ENCODE measurements around the gene ANKRD66.
A peak's percentile ranks its signal among the peaks of the same experiment; 100 is the strongest.
"Not testable (repeated sequence)": the region's sequence is repeated elsewhere in the genome, so short reads cannot be mapped to it uniquely, and the experiment has no call there.

Gene ANKRD66

DNA sequence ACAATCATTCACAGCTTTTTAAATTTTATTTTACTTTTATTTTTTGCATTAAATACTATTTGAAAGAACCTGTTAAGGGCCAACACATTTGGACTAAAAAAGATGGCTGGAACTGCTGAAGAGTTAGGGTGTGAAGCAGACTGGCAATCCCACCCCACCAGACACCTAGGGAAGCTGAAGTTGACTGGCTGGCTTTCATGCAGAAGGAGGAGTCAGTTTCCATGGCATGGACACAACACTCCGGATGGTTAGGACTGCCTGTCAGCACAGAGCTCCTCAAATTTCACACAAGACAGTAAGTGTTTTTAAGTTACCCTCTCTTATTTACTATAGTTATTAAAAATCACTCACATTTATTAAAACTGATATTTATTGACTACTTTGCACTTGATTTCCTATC, at the start of gene ANKRD66:
ANKRD66 (plus strand) TSS at position 238 of the 400 bp plus-strand sequence. CDS start 5,016 bp downstream, outside the sequence.
- DNase-seq: no peak

DNA sequence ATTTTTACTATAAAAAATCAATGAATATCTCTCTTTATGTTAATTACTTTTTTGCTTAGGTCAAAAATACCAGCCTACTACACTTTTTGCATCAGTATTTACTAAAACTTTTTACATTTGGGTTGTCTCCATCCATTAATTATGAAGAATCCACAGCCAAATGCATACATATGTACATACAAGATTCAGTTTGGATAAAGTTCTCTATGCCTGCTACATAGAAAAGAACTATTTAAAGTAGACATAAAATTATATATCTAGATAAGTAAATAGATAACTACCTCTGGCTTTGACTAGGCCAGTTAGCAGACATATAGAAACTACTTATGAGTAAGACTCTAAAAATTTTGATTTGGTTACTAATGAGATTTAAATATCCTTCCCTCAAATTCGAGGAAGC, 46.8 kb upstream of the ANKRD66 start:
- no peak for DNase-seq

DNA sequence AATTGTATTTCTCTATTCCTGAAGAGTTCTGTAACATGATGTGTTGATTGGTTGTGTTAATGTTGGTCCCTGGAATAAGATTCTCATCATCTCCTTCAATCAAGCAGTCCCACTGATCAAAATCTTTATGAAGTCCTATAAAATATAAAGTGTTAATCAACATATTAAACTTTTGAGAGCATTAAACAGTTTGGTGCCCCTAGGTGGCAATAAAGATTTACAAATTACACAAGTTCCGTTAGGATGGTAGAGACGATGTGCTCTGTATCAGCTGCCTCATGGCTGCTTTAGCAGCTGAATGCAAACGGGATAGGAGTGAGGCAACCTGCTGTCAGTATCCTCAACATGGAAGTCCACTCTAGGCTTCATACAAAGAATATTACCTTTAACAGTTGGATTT, 42.2 kb upstream of the ANKRD66 start:
- peak; percentile 9 for DNase-seq

DNA sequence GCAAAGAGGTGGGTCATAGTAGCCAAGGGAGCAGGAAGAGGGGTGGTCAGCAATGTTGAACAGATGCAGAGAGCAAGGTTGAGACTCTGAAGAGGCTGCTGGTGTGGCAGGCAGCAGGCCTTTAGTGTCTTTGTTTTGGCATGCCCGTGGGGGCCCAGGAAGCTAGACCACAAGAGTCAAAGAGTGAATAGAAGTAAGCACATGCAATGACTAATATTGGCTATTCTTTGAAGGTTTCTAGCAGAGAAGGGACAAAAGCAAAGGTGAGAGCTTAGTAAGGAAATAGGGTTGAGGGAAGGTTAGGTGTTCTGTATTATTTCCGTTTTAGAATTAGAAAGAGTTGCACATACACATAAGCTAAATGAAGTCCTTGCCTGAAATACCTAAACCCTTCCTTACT, 40.3 kb upstream of the ANKRD66 start:
- DNase-seq: no peak

DNA sequence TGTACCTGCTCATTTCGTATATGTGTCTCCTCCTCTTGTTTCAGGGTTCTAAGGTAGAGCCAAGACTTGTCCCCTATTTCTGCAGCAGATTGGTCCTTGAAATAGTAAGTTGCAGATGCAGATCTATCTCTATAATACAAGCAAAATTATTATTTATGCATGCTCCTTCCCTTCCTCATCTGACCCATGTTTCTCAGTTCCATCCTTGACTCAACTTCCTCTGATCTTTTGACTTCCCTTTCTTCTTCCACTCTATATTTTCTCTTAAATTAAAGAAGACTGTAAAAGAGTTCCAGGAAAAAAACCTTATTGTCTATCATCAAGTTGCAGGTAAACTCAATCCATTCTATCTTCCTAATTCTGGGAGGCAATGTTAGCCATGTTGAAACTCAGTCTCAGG, 35.2 kb upstream of the ANKRD66 start:
- no peak for DNase-seq

DNA sequence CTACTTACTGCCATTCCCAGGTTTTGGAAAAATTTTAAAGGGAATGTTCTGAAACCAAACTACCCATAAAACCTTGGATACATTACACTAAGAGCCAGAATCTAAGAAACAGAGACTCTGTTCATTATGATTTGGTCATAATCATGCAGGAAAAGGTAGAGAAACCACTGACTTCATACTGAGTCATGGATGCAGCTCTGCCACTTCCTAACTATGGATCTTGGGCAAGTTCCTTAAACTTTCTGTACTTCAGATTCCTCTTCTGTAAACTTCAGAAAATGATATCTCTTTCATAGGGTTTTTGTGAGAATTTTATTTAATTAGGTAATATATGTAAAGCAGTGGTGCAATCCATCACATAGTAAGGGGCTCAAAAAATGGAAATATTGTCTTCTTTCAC, 31.6 kb upstream of the ANKRD66 start:
- DNase-seq: no peak

DNA sequence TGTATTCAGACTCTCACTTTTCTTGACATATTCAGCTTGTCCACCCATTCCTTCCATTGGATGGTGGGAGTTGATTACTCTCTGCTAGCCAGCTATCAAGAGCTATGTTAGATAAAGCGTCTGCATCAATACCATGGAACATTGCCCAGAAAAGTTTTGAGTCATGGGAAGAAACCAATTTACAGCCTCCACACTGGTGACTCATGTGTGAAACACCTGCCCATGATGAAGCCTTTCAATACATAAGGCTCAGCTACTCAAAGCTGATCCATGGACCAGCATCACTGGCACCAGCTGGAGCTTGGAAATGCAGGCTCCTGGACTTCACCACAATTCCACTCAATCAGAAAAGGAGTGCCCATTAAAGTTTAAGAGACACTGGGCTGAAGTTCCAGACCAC, 27.6 kb upstream of the ANKRD66 start:
- no peak for DNase-seq

DNA sequence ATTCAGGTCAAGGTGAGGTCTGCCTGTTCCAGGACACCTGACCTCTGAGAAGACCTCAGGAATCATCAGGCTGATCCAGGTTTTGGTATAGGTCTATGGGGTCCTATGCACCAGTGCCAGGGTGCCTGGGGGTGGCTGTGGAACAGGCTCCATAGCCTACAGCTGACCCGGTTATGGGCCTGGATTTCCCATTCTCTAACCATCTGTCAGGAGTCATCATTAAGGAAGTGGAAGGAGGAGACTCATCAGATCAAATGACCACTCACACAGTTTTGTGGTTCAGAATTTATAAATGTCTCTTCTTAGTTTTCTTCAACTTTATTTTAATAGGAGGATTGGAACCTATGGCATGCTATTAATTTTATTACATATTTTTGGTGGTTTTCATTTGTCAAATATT, 26.3 kb upstream of the ANKRD66 start:
- DNase-seq: no peak

DNA sequence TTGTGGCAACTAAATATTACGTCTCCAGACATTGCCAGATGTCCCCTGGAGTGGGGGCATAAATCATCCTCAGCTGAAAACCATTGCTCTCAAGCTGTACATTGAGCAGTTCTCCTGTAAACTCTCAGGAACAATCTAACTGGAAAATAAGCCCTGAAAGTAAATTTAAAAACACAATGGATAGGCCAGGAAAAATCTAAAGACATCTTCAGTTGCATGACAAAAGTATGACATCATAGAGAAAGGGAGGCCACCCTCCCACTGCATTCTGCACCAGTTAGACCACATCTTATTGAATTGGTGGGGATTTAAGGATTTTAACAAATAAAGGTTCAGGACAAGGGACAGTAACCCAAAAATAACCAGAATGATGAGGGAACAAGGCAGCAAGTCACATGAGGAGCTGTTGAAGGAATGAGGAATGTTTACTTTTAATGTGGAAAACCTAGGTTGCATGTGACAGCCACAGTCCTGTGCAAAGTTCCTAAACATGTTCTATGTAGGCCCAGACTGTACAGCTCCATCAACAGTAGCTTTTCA, 16.9 kb upstream of the ANKRD66 start:
- no peak for DNase-seq

DNA sequence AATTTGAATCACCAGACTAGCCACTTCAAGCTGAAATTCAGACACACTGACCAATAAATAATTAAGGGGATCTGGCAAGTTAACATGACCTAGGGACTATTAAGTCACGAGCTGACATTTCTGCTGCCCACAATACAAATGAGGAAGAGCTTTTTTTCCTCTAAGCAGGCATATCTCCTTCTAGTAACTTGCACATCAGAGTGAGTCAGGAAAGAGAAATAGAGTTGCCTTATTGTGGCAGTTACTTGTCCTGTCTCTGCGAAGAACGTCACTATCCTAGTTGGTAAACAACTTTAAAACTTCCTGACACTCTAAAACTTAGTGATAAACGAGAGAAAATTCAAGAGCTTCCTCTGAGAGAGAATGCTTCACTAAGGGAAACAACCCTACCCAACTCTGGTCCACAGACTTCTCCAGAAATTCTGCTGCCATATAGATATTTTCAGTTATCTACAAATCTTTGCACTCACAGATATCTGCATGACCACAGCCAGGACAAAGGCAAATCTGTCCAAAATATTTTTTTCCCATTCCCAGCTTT, 15.7 kb upstream of the ANKRD66 start:
- DNase-seq: no peak

DNA sequence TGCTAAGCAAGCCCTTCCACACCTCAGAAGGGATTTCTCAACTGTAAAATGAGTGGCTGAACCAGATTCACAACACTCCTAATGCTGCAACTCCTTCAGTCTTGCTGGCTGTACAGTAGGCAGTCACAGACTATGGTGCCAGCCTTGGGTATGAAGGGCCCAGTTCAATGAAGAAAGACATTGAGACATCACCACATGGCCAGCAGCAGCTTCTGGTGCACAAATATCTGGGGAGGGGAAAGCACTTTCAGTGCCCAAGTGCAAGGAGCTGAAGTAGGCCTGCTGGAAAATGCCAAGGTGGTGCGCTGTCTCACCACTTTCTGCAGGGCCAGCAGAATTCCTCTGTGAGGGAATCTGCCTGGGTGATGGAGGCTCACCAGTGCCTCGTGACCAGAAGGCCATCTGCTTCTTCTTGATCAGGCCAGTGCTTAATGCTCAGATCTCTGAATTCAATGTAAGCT, 13.4 kb upstream of the ANKRD66 start:
- no peak for DNase-seq

DNA sequence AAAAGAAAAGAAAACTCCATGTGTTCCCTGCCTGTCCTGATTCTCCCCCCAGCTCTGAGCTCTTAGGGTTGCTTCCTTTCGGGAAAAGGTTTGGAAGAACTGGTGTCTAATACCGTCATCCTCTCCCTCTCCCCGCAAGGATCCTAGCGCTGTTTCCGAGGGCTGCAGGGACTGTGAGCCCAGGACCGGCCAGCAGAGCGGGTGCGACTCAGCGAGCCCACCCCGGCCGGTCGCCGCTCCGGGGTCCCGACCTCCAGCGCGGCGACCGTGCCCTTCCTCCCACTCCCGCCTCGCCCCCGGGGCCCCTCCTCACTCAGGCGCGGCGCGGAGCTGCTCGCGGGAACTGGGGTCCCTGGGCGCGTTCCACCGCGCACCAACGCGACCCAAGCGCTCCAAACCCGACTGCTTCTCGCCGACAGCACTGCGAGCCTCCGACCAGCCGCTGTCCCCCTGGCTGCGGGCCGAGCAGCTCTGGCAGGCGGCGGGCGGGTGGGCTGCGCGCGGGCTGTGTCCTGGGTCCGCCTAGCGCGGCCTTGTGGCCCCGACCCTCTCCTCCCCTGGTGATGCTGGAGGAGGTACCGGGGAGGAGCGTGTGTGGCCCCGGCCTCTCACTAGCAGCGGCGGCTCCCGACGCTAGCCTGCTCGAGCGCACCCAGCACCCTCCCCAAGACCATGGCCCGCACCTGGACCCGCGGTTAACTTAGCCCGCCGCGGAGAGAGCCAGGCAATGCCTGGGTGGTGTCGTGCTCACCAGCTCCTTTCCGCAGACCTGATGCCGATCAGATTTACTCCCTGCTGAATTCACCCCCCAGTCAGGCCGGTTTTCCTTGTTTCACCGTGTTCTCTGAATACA, 11.6 kb upstream of the ANKRD66 start, which contains the start of gene PLA2G7:
PLA2G7 (minus strand) TSS at position 509 of the 853 bp plus-strand sequence. CDS start 12,484 bp downstream, outside the sequence.
- DNase-seq: peak; percentile 82

DNA sequence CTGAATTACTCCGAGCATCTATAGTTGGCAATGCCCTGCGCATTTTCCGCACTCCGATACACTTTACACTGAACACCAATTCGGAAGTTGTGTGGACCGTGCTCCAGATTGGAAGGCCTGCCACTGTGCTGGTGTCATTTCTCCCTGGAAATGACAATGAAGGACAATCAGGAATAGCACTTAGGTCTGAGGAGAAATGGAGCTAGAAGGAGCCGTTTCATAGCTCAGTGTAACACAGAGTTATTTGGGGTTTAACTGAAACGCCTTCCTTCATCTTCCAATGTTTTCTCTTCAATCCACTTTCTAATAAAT, 11.1 kb upstream of the ANKRD66 start:
- DNase-seq: no peak

DNA sequence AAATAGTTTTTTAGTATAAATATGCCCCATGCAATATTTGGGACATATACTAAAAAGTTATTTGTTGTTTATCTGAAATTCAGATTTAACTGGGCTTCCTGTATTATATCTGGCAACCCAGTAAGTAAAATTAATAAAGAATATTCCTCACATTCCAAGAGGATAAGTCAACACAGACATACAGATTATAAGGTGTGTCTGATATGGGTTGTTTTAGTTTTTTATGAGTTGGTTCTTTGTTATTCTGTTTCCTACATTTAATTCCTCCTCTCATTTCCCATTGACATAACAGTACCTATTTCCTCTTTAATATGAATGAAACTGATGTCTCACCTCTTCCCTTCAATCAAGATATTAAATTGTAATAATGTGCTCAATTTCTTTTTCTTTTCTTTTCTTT, 9.8 kb upstream of the ANKRD66 start:
- no peak for DNase-seq

DNA sequence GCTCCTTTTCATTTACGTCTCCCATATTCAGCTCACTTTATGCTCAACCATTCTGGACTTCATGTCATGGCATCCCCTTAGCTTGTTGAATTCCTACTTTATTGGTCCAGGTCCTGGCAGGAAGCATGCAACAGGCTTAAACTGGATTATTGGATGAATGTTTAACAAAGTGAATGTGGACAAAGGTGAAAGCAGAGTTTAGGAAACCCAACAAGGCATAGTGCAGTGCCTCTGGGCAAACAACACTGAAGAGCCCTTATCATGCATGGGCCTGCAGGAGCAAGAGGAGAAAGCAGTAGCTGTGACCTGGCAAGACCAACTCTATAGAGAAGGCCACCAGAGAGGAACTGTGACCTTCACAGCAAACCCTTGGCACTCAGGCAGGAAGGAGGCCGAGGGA, 5.3 kb upstream of the ANKRD66 start:
- DNase-seq: no peak

DNA sequence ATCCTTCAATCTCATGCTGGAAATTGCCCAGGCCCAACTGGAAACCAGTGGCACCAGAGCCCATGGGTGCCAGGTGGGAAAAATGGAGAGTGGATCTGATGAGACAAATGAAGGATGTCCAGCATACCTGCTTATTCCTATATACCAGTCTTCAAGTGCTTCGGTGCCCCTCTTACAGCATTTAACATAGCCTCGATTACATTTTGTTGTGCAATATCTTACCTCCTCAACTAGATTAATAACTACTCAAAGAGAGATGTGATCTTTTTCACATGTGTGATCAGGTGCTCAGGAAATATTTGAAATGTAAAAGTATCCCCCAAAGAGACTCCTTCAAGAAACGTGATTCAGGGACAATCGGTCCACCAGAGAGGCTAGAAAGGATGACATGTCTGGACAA, 4.8 kb upstream of the ANKRD66 start:
- DNase-seq: no peak

DNA sequence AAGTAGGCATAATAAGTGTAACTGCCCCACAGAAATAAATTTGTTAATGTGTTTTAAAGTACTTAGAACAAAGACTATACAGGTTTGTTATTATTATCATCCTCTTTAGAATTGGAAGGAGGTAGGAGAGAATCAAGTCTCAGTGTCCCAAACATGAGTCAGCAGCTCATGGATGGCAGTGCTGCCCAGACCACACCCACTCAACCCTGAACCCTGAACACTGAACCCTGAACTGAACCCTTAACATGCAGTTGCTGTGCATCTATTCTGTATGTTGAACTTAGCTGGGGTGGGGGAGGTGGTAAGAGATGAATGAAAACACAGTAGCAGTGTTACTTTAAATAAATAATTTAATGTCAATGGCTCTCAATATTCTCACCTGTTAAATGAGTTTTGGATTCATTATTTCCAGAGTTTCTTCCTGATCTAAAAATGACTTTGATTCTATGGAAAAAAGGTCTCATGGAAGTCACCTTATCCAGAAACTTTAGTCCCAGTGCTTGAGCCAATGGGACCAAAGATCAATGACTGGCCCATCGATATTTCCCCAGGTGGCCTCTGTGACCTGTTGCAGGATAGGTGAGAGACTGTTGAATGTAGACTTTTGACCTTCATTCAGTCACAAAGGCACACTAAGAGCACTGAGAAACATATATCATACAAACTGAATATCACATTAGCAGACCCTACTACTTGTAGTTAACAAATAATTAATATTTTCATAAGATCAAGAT, 3.1 kb upstream of the ANKRD66 start:
- no peak for DNase-seq

DNA sequence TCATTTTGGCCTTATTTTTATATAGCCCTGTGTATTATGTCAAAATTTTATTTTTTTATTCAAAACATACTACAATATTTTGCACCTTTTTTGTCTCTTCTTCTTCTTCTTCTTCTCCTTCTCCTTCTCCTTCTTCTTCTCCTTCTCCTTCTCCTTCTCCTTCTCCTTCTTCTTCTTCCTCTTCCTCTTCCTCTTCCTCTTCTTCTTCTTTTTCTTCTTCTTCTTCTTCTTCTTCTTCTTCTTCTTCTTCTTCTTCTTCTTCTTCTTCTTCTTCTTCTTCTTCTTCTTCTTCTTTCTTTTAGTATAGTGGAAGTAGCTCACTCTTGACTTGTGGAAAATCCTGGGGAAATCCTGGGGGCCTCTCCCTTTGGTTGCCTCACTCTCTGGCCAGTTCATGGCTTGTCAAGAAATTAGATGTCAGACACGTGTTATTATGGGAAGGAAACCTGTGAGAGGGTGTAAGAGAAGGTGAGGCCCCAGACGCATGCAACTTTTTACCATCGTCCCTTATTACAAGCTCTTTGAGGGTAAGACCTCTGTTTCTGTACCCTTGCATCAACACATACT, 2.5 kb upstream of the ANKRD66 start:
- not testable (repeated sequence) for DNase-seq

DNA sequence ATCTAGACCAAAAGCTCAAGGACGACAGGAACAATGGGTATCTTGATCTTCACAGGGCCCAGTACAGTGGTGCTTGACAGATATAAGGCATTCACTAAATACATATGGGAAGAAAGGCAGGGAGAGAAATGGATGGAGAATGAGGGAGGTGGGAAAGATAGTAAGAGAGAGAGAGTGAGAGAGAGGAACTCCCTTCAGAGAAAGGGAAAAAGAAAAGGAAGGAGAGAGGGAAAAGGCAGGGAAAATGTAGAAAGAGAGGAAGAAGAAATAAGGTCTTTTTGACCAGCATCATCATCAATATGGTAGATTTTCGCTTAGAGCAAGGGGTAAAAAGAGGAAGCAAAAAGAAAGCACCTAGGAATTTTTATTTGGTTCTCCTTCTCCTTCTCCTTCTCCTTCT, 760 bp upstream of the ANKRD66 start:
- DNase-seq: no peak

DNA sequence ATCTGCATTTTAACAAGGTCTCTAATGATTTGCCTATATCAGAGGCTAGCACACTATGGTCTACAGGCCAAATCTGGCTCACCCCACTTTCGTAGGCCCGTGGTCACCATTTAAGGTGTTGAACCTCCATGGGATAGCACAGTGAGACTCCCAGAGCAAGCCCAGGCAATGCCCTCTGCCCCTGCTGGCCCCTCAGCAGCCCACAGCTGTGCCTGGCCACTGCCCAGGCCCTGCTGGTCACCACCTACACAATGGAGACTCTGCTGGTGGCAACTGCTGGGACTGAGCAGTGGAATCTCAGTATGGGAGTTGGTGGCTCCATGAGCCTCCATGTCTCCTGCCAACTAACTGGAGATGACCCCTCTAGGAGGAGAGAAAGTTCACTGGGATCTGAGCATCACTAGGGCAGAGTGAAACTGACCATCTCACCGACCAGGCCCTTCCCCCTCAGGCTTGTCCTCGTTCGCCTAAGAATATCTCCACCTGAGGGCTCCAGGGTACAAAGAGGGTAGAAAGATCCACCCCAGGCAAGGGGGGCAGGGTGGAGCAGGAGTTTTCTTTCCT, 2.3 kb downstream of the ANKRD66 start:
- no peak for DNase-seq

DNA sequence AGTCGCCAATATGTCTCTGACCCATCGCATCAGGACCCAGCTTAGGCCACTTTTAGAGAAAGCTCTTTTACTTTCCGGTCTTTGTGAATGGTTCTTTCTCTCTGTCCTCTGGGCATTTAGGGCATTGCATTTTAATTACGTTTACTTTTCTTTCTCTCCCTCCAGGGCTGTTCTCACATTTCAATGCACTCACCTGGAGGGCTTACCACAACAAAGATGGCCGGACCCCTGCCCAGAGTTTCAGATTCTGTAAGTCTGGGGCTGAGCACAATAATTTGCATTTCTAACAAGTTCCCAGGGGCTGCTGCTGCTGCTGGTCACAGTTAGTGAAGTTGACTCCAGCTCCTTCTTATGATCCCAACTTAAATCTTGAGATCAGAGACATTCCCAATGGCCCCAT, 3.0 kb downstream of the ANKRD66 start:
- no peak for DNase-seq

DNA sequence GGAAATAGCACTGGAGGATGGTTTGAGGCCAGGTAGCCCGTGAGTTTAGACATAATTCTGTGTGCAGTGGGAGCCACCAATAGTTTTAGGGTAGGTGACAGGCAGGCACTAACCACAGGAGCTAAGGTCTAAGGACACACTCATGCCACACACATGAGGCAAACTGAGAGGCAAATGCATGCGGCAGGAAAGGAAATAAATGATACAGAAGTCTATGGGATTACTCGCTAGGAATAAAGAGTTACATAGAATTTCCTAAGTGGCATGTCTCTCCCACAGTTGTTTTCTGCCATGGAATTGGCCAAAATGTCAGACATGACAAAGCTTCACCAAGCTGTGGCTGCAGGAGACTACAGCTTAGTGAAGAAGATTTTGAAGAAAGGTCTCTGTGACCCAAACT, 4.9 kb downstream of the ANKRD66 start:
- no peak for DNase-seq

DNA sequence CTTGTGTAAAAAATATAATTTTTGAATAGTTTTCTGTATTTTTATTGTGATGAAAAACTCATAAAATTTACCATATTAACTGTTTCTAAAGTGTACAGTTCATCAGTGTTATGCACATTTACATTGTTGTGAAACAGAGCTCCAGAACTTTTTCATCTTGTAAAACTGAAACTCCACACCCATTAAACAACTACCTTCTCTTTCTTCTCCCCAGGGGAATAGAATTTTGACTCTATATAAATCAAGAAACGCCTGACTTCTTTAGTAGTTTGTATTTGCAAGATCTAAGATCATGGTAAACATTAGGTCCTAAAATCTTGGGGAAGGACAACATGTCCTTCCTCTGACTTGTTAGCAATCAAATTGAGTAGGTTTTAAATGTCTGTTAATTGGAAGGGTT, 9.1 kb downstream of the ANKRD66 start:
- DNase-seq: no peak
